ENCODE measurements around the gene OR52B4. TPM values are rescaled to one million over a fixed set of nuclear protein-coding genes. Genes with fewer than 3 reads are reported as not detected.
A peak's percentile ranks its signal among the peaks of the same experiment; 100 is the strongest.

Gene OR52B4
- total and polyA plus RNA-seq, 10 of the 15 experiments (the other 5 are each of a cell fraction or from before 2014, with no cell fraction given): not detected

- TF ChIP-seq ZBTB4 (CRISPR knock-in tag; IDR thresholded peaks at IDR 0.05): no peak
- TF ChIP-seq RB1 (IDR thresholded peaks at IDR 0.05; ENCODE audit: borderline replicate concordance): no peak
- TF ChIP-seq E4F1 (IDR thresholded peaks at IDR 0.05; ENCODE audit: borderline replicate concordance, partially characterized antibody): no peak
These were observed 25.7 kb upstream of the OR52B4 start (continued) for GRCh38 chr11:4393858-4394223.

GRCh38 chr11:4393209-4393857 lies 25.1 kb upstream of the OR52B4 start, which contains the start of gene TRIM21:
TRIM21 (minus strand) TSS chr11:4393702; CDS start chr11:4390409, 3,293 bp downstream.
- 1% methylated on average over 13 of the region's 13 CpGs for WGBS (ENCODE audit: insufficient coverage, insufficient replicate concordance, low lambda C conversion rate, missing lambda C conversion rate)
- peak within 1 kb of the TSS; percentile 87 for H3K4me3 ChIP-seq
- peak; percentile 98 for FAIRE-seq
- CTCF ChIA-PET: interaction anchor here (0.6 to 2.4 kb wide), 4 partner anchors 24 to 206 kb away, joined by 3 to 10 read pairs (median 4); no protein-coding TSS in a partner anchor
- H3K4me2 ChIP-seq (ENCODE audit: control insufficient read depth, insufficient read depth): peak within 1 kb of the TSS; percentile 70
- peak; percentile 99 for ATAC-seq
- SMC1A ChIA-PET (ENCODE audit: uncharacterized antibody, unreplicated experiment): interaction anchor here (0.6 to 3.1 kb wide), 5 partner anchors 10 to 594 kb away, joined by 3 to 9 read pairs (median 4); no protein-coding TSS in a partner anchor
- H3K9ac ChIP-seq (ENCODE audit: control insufficient read depth, insufficient read depth, low read length): peak within 1 kb of the TSS; percentile 91
- peak within 1 kb of the TSS; percentile 95 for H2AFZ ChIP-seq (ENCODE audit: control insufficient read depth, low read depth, low read length)
- RAD21 ChIA-PET (ENCODE audit: unreplicated experiment): interaction anchor here (1.3 to 1.9 kb wide), 2 partner anchors 20 to 206 kb away, joined by 3 to 6 read pairs; no protein-coding TSS in a partner anchor
- H3K27me3 ChIP-seq (replicated peaks in 1 of 2; ENCODE audit: control insufficient read depth in 2 of 2, insufficient read depth in 2 of 2, low read length in 1 of 2): no peaks in the 10 kb centered on the region
- H3K79me2 ChIP-seq (ENCODE audit: control insufficient read depth, insufficient read depth, low read length): peaks cover 16% of the 10 kb centered on the region
- H3K27ac ChIP-seq (ENCODE audit: control insufficient read depth, insufficient read depth): peak within 1 kb of the TSS; percentile 95
- BruUV-seq (replicated peaks): TSS peak; percentile 57
- intact Hi-C loops (cut with micrococcal nuclease; ENCODE audit: unreplicated experiment) (loop anchor here (5.0 kb wide), 2 partner anchors 99 to 211 kb away; no protein-coding TSS in a partner anchor), in situ Hi-C loops (cut with MboI) (loop anchor here (25.0 kb wide), 1 partner anchor 556 kb away; the partner anchor contains the start of gene RHOG)
- POLR2A ChIA-PET: interaction anchor here (1.0 kb wide), 1 partner anchor 17 kb away, joined by 3 read pairs; no protein-coding TSS in a partner anchor
- H3K9me3 ChIP-seq (replicated peaks; ENCODE audit: control insufficient read depth, insufficient read depth, low read length): no peaks in the 10 kb centered on the region; the same call in 2 of the 3 replicates
- H3K36me3 ChIP-seq (ENCODE audit: control insufficient read depth in 2 of 2, insufficient read depth in 2 of 2, low read length in 1 of 2): peaks cover 2 to 13% of the 10 kb centered on the region in 2 experiments
- H3K4me1 ChIP-seq (ENCODE audit: control insufficient read depth, insufficient read depth, low read length): no peaks in the 10 kb centered on the region
- no peaks in the 10 kb centered on the region for H4K20me1 ChIP-seq (ENCODE audit: control insufficient read depth, insufficient read depth)
- peak; percentile 72 for DNase-seq (ENCODE audit: low read depth, low spot score)
- TF ChIP-seq ZBTB40 (IDR thresholded peaks at IDR 0.05; ENCODE audit: borderline replicate concordance) (peak; percentile 51; the same call in 1 of the 2 replicates), IKZF2 (IDR thresholded peaks at IDR 0.05) (peak in 1 of 2 experiments; percentile 42; a peak in 1 of 4 replicates), POU2F2 (IDR thresholded peaks at IDR 0.05; ENCODE audit: borderline replicate concordance, low read depth, low read length) (no peak), KLF5 (IDR thresholded peaks at IDR 0.05; ENCODE audit: partially characterized antibody) (peak; percentile 48), USF1 (IDR thresholded peaks at IDR 0.05; ENCODE audit: borderline replicate concordance, extremely low read length, insufficient read depth, low read depth, low read length) (no peak), NR2F1 (conservative IDR thresholded peaks at IDR 0.05) (peak; percentile 53)

Data from GM12878 (cell line).